ENCODE measurements around the gene ZKSCAN8.

GRCh38 chr6:28134015-28134414 lies 7.7 kb upstream of the ZKSCAN8 start:
- TF ChIP-seq, protein P1, sequence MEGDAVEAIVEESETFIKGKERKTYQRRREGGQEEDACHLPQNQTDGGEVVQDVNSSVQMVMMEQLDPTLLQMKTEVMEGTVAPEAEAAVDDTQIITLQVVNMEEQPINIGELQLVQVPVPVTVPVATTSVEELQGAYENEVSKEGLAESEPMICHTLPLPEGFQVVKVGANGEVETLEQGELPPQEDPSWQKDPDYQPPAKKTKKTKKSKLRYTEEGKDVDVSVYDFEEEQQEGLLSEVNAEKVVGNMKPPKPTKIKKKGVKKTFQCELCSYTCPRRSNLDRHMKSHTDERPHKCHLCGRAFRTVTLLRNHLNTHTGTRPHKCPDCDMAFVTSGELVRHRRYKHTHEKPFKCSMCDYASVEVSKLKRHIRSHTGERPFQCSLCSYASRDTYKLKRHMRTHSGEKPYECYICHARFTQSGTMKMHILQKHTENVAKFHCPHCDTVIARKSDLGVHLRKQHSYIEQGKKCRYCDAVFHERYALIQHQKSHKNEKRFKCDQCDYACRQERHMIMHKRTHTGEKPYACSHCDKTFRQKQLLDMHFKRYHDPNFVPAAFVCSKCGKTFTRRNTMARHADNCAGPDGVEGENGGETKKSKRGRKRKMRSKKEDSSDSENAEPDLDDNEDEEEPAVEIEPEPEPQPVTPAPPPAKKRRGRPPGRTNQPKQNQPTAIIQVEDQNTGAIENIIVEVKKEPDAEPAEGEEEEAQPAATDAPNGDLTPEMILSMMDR (IDR thresholded peaks at IDR 0.05; ENCODE audit: insufficient read depth, low read length, poor library complexity, severe bottlenecking) = peak; percentile 60
- no peak for TF ChIP-seq EZH2phosphoT487 (conservative IDR thresholded peaks at IDR 0.05; ENCODE audit: low read length)
